ENCODE measurements around the gene ARF5.

DNA sequence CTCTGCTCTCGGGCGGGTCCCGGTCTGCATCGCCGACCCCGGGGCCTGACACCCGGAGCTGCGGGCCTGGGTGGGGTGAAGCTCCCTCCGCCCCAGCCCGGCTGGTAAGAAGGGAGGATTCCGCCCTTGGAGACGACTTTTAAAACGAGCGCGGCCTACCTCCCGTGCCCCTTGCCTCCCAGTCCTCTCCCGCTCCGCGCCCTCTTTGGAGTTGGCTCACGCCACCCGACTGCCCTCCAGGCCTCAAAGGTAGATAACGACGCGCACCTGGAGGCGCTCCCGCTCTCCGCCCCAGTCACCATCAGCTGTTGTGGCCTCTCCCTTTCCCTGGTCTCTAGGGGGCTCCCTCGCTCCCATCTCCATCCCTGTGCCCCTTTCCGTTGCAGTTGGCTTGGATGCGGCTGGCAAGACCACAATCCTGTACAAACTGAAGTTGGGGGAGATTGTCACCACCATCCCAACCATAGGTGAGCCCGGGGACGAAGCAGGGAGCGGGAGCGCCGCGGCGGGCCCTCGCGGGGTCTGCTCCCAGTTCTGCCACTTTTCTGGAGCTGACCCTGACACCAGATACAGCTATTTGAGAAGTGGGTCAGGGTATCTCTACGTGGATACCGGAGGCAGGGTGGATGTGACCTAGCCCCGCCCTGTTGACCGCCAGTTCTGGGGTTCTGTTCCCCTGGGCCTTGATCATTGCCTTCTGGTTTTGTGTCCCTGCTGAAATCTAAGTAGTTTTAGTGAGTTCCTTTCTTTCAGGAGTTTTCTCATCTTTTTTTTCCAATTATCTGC is 679 bp downstream of the ARF5 start:
- TF ChIP-seq, protein P1, sequence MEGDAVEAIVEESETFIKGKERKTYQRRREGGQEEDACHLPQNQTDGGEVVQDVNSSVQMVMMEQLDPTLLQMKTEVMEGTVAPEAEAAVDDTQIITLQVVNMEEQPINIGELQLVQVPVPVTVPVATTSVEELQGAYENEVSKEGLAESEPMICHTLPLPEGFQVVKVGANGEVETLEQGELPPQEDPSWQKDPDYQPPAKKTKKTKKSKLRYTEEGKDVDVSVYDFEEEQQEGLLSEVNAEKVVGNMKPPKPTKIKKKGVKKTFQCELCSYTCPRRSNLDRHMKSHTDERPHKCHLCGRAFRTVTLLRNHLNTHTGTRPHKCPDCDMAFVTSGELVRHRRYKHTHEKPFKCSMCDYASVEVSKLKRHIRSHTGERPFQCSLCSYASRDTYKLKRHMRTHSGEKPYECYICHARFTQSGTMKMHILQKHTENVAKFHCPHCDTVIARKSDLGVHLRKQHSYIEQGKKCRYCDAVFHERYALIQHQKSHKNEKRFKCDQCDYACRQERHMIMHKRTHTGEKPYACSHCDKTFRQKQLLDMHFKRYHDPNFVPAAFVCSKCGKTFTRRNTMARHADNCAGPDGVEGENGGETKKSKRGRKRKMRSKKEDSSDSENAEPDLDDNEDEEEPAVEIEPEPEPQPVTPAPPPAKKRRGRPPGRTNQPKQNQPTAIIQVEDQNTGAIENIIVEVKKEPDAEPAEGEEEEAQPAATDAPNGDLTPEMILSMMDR (conservative IDR thresholded peaks at IDR 0.05), result peak; percentile 79
- peak; percentile 90 for TF ChIP-seq ZFX (IDR thresholded peaks at IDR 0.05)

All from C4-2B (cell line).